Stimulated activated CD8-positive, alpha-beta memory T cell treated with anti-CD3 and anti-CD28 coated beads, Interleukin-4, amount 100 ng/mL, for 4 hours (primary cell): ENCODE data around the gene GTF3C1.
"Not testable (repeated sequence)": the region's sequence is repeated elsewhere in the genome, so short reads cannot be mapped to it uniquely, and the experiment has no call there.

Source experiments
- DNase-seq, 2 donors: peaks; one replicate each; pipeline ENCODE4 v3.0.0-alpha.2; 2020; ENCODE audit warnings: low read depth in 2 of 2, low spot score in 1 of 2

GTF3C1 gene

GRCh38 chr16:27465483-27465879 is 84.2 kb downstream of the GTF3C1 start:
- no peak for DNase-seq

DNA sequence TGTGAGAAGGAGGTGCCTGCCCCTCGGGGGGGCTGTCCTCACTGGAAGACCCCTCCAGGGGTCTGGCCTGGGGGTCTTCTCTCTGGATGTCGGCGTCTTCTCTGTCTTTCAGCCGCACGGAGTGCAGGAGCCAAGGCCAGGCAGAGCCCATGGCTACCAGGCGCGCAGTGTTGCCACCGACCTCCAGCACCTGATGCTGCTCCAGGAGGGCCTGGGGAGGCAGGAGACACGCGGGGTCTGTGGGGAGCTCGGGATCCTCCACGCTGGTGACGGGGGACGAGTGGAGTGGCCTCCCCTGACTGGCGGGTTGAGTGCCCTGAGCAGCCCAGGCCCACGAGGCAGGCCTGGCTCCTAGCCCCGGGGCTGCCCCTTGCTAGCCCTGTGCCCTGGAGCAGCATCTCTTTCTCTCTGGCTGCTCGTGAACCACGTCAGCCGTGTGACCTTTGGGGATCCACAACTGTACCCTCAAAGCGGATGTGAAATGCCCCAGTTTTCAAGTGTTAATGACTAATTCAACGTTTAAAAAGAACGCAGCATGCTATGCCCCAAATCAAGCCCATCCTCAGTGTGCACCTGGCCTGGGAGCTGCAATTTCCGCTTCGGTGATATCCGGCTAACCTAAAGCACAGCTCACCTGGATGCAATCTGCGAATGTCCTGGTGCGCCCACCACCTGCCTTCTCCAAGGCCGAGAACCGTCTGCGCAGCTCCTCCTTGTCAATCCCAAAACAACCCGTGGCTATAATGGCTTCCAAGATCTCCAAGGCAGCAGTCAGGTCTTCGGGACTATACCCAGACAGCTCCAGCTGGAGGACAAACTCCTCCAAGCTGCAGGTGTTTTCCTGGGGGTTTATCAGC is 84.9 kb downstream of the GTF3C1 start:
- no peak for DNase-seq

DNA sequence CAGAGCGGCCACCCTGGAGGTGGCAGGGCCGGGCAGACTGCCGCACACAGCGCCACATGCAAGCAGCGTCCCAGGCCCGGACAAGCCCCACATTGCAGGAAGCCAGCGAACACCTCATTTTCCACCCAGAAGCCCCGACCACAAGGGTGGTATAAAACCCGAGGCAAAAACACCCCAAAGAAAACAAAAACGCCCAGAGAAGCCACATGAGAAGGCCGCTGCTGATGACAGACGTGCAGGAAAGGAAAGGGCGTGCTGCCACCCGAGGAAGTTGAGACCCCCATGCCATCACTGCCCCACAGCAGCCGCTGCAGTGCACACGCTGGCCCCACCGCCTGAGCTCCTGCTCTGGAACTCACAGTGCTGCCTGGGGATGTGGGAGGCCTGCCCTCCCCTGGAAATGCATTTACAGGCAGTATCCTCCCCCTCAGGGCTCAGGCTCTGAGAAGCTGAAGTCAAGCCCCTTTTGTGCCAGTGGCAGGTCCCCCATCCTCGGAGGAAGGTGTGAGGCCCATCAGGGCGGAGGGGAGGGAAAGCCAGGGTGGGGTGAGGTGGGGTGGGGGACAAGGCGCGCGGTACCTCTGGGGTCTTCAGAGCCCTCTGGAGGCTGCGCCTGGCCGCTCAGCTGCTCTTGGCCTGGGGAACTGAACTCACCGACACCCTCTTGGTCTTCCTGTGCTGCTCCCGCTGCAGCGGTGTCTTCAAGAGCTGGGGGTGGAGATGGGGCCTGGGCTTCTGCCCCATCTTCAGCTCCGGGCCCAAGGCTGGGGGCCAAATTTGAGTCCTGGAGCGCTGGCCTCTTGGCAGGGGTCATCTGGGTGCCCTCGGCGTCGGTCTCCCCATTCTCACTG is 85.7 kb downstream of the GTF3C1 start:
- DNase-seq = peak; percentile 40 to 57

DNA sequence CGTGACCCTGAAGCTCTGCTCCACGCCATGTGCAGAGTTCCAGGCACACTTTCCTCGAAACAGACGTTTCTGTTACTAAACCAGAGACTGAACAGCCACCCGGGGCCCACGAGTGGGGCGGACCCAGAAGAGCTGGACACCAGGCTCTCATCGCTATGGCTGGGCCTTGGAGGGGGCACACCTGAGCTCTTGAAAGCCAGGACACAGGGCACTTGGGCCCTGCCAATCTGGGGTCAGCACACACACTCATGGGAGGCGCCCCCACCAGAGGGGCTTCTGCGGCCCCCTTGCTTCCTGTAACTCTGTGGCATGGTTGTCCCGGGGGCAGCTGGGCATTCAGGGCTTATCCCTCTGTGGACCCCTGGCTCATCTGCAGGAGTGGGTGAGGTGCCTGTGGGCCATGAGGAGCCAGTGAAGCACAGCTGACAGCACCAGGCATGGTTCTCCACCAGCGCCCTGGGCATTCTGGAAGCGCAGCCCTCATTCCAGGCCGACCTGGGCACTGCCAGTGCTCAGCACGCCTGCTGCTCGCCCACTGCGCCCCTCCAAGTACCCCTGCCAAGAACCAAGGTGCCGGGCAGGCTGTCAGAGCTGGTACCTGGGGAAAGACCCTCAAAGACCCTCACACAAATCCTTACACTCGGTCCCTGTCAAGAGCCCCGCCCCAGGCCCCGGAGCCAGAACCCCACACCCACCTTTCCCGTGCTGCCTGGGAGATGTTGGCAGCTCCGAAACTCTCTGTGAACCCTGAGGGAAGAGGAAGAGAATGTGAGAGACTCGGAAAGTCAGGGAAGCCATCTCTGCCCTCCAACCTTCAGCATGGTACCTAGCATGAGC is 86.6 kb downstream of the GTF3C1 start:
- no peak for DNase-seq

- DNase-seq = no peak
Measured at GRCh38 chr16:27462200-27462845, 87.4 kb downstream of the GTF3C1 start.

DNA sequence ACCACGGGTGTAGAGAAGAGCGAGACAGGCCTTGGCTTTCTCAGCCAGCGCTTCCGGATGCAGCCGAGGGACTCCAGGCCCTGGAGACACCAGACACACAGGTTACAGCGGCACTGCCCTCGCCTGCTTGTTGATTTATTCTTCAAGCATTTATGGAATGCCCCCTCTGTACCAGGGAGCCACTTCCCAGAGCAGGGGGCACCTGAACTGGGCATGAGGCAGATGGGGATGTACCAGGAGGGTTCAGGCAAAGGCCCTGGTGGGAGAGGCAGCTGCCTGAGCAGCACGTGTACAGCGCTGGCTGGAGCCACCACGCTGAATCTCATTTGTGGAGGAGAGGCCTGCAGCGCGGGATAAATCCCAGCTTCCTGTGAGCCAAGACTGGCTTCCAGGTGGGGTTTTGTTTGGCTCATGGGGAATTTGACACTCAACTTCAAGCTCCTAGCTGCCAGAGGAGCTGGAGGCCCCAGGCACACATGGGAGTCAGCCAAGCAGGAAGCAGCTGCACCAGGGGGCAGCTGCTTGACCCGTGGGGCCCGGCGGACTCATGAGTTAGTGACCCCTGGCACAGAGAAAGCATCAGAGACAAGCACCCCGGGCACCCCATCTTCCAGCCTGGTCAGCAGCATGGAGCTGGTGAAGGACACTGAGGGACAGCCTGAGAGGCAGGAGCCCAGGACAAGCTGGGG is 88.1 kb downstream of the GTF3C1 start:
- DNase-seq = no peak

GRCh38 chr16:27460663-27461482 is 88.8 kb downstream of the GTF3C1 start:
- no peak for DNase-seq

DNA sequence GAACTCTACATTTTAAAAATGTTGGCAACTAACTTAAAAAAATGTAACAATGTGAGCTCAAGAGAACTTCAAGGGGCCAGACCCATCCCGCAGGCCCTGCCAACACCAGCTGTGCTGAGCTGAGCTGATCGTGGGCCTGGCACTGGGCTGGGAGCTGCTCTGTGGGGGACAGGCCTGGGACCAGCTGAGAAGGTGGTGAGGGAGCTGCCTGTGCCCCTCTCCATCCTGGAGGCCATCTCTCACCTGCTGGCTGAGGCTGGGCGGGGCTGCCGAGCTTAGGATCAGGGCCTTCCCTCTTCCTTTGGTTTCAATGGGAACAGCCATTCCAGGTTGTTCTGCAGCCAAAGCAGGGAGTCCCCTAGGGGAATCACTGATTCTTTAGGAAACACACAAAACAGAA is 89.5 kb downstream of the GTF3C1 start:
- no peak for DNase-seq

GRCh38 chr16:27458987-27459688 is 90.6 kb downstream of the GTF3C1 start:
- DNase-seq = no peak

- no peak for DNase-seq
Measured at GRCh38 chr16:27458258-27458657, 91.5 kb downstream of the GTF3C1 start.

- DNase-seq = not testable (repeated sequence)
Measured at GRCh38 chr16:27457605-27457900, 92.2 kb downstream of the GTF3C1 start.

DNA sequence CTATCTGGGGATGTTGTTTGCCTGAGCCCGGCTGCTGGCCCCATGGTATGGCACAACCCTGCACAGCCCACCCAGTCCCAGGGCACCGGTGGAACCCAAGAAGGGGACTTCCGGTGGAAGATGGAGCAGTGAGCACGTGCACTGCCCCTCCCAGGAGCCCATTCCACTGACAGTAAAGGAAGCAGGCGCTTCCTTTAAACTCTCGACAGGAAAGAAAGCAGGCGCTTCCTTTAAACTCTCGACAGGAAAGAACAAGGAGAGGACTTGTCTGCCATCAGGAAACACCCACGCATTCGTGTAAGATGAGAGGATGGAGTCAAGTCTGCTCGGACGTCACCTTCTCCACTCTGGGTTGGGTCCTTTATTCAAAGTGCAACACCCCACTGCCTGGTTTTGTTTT is 94.0 kb downstream of the GTF3C1 start:
- DNase-seq = no peak

DNA sequence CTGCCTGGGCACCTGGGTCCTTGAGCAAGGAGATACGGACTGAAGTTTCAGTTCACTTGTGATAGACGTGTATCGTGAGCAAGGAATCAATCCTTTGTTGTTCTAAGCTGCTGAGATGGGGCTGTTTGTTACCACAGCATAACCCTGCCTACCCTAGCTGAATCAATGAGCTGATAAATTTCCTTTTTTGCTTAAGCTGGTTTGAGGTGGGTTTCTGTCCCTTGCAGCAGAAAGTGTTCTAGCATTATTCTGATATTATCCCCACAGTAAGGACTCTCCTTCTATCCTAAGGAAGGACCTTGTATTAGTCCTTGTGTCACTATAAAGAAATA is 96.3 kb downstream of the GTF3C1 start:
- no peak for DNase-seq

DNA sequence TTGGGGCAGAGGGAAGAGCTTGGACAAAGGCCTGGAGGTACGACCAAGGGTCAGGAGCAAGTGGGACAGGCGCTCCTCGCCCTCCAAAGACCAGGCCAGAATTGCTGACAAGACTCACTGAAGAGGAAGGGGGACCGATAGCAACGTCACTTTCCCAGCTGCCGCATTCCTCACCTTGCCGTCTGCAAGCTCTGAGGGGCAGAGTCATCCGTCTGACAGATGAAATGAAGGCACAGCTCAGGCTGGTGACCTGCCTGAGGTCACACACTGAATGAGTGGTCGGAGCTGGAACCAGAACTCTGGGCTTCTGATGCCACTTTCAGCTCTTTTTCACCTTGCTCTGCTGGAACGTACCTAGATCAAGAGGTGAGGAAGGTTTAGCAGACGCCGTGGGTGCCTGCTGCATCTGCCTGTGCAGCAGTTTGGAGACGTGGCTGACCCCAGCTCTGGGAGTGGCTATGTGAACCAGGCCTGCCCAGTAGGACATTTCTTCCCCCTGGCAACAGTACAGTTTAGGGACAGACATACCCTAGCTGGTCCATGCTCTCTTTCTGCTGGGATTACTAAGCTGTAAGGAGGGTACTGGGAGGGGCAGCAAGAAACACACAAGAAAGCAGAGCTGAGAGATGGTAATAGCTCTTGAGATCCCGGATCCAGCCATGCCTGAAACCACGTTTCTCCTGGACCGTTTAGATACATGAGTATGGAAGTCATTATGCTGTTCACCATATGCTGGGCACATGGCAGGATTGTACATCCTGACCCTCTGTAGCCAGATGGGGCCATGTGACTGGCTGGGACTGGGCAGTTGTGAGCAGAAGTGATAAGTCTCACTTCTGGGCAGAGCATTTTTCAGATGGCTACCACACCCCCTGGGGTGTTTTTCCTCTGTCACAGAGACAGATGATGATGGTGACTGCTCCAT is 96.9 kb downstream of the GTF3C1 start:
- no peak for DNase-seq

DNA sequence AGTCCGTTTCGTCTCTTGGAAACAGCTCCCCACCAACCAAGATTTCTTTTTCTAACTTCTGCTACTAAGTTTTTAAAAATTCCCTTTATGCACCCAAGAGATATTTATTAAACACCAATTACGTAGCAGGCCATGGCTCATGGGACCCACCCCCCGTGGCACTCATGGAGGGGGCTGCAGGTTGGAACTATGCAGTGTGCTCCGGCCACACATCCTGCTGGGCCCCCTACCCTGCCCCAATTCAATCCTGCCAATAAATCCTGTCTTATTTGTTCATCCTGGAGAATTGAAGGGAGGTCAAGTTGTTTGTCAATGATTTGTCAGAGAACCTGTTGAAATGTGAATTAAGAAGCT is 99.5 kb downstream of the GTF3C1 start:
- no peak for DNase-seq

- peak; percentile 74 to 88 for DNase-seq
Measured at GRCh38 chr16:27449434-27450195, 100.1 kb downstream of the GTF3C1 start.
